ENCODE results near the gene DGCR2.
"Not testable (repeated sequence)": the region's sequence is repeated elsewhere in the genome, so short reads cannot be mapped to it uniquely, and the experiment has no call there.

DGCR2 gene

DNA sequence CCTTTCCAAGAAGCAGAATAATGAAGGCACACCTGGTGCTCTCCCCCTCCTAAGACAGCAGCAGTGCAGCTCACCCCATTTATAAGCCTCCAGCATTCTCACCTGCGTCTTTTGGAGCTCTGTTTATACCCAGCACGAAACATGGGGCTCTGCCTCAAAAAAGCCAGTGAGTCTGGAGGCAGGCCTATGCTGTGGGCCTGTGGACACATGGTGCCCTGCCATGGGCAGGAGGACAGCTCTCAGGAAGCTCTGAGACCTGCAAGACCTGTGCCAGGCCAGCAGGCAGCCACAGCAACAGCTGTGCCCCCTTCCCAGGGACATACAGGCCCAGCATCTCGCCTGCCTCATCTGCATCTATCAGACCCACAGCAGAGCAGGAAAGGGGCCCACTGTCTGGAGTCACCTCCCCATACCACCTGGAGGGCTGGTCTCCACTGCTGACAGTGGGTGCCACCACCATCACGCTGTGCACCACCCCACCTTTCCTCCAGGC, 64.2 kb downstream of the DGCR2 start:
- no peak for DNase-seq

DNA sequence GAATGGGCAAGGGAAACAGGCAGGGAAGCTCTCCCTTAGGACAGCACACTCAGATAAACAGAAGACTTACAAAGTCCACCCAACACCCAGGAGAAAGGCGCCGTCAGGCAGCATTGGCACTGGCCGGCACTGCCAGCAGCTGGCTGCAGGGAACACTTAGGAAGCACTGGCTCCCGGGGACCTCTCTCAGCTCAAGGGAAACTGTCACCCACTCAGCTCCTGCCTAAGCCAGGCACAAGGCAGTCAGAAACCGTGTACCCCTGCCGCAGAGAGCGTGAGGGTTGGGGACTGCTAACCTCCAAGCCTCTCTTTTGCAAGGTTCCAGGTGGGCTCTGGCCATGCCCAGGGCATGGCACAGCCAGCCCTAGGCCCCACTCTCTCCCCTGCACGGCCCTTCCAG, 64.7 kb downstream of the DGCR2 start:
- no peak for DNase-seq

- DNase-seq, result no peak
These were observed 65.2 kb downstream of the DGCR2 start for GRCh38 chr22:19056951-19057401.

GRCh38 chr22:19055801-19056200, 66.4 kb downstream of the DGCR2 start:
- no peak for DNase-seq

DNA sequence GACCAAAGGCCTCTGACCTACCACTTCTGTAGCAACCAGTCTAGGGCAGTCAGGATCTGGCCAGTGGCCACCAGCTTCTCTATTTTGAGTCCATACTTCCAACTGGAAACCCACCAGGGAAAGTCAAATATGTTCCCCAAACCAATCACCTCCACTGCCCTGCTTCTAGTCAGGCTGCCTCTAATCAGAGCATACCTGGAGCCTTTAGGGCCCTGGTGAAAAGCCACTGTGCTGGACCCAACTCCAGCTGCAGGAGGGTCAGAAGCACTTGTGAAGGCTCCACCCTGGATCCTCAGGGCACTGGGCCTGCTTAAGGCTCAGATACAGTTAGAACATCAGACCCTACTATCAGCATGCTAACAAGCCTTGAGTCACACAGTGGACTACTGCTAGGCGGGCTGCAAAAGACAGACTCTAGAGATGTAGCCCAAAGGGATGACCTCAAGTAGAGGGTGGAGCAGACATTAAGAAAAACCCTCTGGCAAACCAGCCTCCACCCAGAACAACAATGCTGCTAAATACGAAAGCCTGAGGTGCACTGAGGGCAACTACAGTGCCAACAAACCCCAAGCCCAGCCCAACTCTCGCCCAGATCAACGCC, 69.2 kb downstream of the DGCR2 start:
- DNase-seq, result no peak

GRCh38 chr22:19051381-19052072, 70.7 kb downstream of the DGCR2 start:
- DNase-seq, result no peak

GRCh38 chr22:19050847-19051246, 71.4 kb downstream of the DGCR2 start:
- not testable (repeated sequence) for DNase-seq

- DNase-seq, result no peak
These were observed 72.1 kb downstream of the DGCR2 start for GRCh38 chr22:19050117-19050516.

DNA sequence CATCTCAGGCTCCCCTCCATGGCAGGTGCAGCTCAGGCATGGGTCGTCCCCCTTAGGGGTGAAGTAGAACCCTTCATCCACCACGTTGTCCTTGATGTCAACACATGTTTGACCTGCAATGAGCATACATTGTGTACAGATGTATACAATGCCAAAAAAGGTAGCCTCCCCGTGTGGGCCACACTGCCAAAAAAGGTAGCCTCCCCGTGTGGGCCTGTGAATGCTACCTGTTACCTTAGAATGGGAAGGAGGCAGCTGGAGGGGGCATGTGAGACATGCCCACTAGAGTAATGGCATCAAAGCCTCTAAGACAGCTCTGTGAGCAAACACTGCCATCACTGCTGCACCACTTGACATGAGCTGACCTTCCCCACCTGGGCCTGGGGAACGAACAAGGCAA, 73.7 kb downstream of the DGCR2 start:
- no peak for DNase-seq

DNA sequence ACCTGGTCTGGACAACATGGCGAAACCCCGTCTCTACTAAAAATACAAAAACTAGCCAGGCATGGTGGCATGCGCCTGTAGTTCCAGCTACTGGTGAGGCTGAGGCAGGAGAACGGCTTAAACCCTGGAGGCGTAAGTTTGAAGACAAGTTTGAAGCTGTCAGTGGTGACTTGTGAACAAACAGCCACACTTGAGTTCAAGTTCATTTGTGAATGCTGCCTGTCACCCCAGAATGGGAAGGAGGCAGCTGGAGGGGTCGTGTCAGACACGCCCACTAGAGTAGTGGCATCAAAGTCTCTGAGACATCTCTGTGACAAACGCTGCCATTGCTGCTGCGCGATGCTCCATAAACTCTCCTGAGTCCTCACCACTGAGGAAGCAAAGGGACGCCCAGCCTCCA, 74.2 kb downstream of the DGCR2 start:
- DNase-seq, result no peak

GRCh38 chr22:19046719-19047609, 75.2 kb downstream of the DGCR2 start:
- DNase-seq, result no peak

GRCh38 chr22:19046287-19046686, 75.9 kb downstream of the DGCR2 start:
- no peak for DNase-seq

- DNase-seq, result no peak
These were observed 77.1 kb downstream of the DGCR2 start for GRCh38 chr22:19045094-19045493.

DNA sequence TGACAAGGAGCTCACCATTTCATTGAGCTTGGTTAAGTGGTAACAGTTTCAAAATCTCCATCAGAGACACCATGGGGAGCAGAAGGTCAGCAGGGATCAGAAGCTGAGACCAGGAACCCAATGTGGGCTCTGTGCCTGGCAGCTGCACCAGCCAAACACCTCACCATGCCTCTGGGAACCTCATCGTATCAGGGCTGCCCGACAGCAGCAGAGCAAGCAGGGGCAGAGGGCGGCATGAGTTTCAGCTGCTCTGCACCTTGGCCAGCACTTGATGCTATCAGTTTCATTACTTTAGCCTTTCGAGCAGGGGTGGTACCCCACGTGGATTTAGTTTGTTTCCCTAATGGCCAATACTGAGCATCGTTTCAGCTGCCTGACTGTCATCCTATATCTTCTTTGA, 77.8 kb downstream of the DGCR2 start:
- no peak for DNase-seq

GRCh38 chr22:19043121-19044085, 78.8 kb downstream of the DGCR2 start:
- DNase-seq, result no peak

DNA sequence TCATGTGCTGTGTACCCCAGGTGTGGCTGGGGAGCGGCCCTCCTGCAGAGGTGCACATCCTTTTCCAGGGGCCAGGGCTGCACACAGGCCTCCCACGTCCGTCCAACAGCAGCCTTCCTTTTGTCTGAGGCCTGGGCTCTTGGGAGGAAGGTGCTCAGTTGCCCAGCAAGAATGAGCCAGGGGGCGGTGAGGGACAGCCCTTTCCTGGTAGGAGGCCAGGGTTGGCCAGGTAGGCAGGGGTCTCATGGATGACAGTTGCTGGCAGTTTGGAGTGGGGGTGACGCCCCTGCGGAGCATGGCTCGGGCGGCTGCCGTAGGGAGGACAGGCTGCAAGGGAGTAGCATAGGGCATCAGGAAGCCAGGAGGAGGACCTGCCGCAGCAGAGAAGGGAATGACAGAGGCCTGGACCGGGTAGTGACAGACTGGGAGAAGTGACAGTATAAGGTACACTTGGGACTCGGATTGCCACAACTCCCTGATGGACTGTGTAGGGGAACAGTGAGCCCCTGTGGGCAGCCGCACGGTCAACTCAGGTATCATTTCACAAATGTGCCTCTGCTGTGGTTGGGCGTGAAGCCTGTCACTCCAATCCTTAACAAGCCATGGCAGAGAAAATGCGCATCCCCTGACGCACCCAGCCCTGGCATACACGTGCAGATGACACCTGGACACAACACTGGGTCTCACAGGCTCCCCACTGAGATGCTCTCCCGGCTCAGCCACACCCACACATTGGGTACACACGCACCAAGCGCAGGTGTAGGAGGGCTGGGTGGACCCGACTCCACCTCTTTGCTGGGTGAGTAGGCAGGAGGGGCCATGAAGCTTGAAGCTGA, 79.7 kb downstream of the DGCR2 start:
- DNase-seq, result no peak

DNA sequence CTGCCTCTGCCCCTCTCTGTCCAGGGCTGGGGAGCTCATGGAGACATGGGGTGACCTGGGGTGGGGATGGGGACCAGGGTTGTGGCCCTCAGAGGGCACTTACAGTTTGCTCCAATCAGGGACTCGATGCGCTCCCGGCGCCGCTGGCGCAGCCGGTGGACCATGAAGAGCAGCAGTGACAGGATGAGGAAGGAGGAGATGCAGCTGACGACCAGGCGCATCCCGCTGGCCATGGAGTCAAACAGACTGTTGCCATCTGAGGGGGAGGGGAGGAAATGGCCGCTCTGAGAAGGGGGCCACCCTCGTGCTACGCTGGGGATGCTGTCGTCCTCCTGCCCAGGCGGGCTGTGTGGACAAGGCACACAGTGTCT, 80.5 kb downstream of the DGCR2 start:
- DNase-seq, result no peak

DNA sequence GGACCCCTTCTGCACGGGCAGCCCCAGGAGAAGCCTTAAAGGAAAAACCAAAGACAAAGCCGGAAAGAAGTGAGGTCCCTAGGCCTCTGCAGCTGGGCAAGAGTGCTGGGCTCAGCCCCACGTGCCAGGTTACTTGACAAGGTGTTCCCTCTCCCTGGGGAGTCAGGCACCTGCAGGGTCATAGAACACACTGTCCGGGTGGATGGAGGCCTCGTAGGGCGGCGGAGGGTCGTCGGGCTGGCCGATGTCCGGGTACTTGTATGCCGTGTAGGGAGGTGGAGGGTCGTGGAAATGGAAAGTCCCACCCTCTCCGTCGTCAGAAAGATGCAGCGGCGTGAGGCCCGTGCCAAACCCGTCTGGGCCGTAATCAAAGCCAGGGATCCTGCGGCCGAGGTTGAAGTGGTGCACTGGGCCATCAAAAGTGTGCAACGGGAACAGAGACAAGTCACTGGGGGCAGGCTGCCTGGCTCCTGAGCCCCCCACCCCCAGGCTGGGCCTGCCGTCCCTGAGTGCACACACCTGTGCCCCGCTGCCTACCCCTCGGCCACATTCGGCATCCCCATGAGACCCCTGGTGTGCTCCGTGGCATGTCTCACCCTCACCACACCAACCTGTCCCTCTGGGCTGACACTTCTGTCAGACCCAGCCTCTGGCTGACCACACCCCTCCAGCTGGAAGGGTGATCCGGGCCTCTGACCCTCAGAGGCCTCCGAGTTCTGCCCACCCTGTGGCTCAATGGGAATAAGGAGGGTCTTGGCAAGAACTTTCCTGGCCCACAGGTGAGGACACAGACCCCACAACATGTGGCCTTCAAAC, 81.1 kb downstream of the DGCR2 start:
- DNase-seq, result no peak

GRCh38 chr22:19040391-19040861, 81.8 kb downstream of the DGCR2 start:
- DNase-seq, result no peak

GRCh38 chr22:19039796-19040280, 82.4 kb downstream of the DGCR2 start:
- no peak for DNase-seq
